SU-DHL-6 (cell line): ENCODE measurements around the gene ZC3H8.

Experiments used
- CTCF ChIP-seq: fragments of 200-600 bp; sonication (generic); IDR thresholded peaks from one replicate; pipeline ENCODE4 v1.5.1; 2017; ENCODE audit warnings: antibody characterized with exemption, mild to moderate bottlenecking, low read length, moderate library complexity; ENCODE audit not compliant: insufficient read depth, poor library complexity, severe bottlenecking
- EZH2phosphoT487 ChIP-seq: fragments of 200-600 bp; sonication (generic), shearing (Covaris generic); conservative IDR thresholded peaks from 2 replicates; pipeline ENCODE4 v1.6.1; 2018; ENCODE audit warnings: mild to moderate bottlenecking, antibody characterized with exemption, low read length, moderate library complexity, mixed read lengths

- TF ChIP-seq CTCF (no peak), EZH2phosphoT487 (no peak)
Observed at GRCh38 chr2:112253261-112253815, 1.5 kb downstream of the ZC3H8 start.
